Mammary epithelial cell (primary cell): ENCODE measurements around the gene UGT2B10.

ENCODE experiments used
- CTCF ChIP-seq, 2 donors: IDR thresholded peaks in 1 of 2; conservative IDR thresholded peaks in 1 of 2; 2 replicates each; pipeline ENCODE4 v1.5.1; 2011 to 2012; ENCODE audit warnings: inconsistent platforms in 2 of 2, low read length in 2 of 2, mild to moderate bottlenecking in 2 of 2, control low read depth in 1 of 2, low read depth in 1 of 2; ENCODE audit not compliant: insufficient read depth in 1 of 2; ENCODE audit errors: extremely low read depth in 1 of 2
- EZH2 ChIP-seq: IDR thresholded peaks from 2 replicates; pipeline ENCODE4 v1.6.1; 2012; ENCODE audit warnings: low read length, inconsistent platforms, borderline replicate concordance

GRCh38 chr4:68865760-68866159 is 50.0 kb downstream of the UGT2B10 start:
- no peak for TF ChIP-seq CTCF (conservative IDR thresholded peaks at IDR 0.05 in 1 of 2, IDR thresholded peaks at IDR 0.05 in 1 of 2; ENCODE audit: extremely low read depth in 1 of 2, insufficient read depth in 1 of 2, low read depth in 1 of 2, low read length in 2 of 2)
- TF ChIP-seq EZH2: no peak
